Osteoblast (primary cell): ENCODE results near the gene LMAN2. TPM values are rescaled to one million over a fixed set of nuclear protein-coding genes. Genes with fewer than 3 reads are reported as not detected.
A peak's percentile ranks its signal among the peaks of the same experiment; 100 is the strongest.

ENCODE experiments used
- DNase-seq: peaks from one replicate; pipeline ENCODE4 v3.0.0; 2011; ENCODE audit warnings: low spot score, mixed read lengths; ENCODE audit not compliant: insufficient read length; ENCODE audit errors: missing footprints
- H2AFZ ChIP-seq: 2 replicates; pipeline ENCODE4 v1.6.0; 2011; ENCODE audit warnings: mild to moderate bottlenecking, low read length
- H3K27ac ChIP-seq: 2 replicates; pipeline ENCODE4 v1.5.1; 2011; ENCODE audit warnings: mild to moderate bottlenecking, low read depth, low read length, moderate library complexity
- H3K27me3 ChIP-seq: 2 replicates; pipeline ENCODE4 v1.6.0; 2012; ENCODE audit warnings: mild to moderate bottlenecking, control low read depth, inconsistent platforms, low read length, moderate library complexity; ENCODE audit not compliant: insufficient read depth
- H3K36me3 ChIP-seq: 2 replicates; pipeline ENCODE4 v1.5.1; 2011; ENCODE audit warnings: mild to moderate bottlenecking, low read length, control low read depth, moderate library complexity; ENCODE audit not compliant: insufficient read depth
- H3K4me1 ChIP-seq: 2 replicates; pipeline ENCODE4 v1.5.1; 2011; ENCODE audit warnings: mild to moderate bottlenecking, low read length, control low read depth, moderate library complexity; ENCODE audit not compliant: insufficient read depth
- H3K4me2 ChIP-seq: 2 replicates; pipeline ENCODE4 v1.6.0; 2011; ENCODE audit warnings: mild to moderate bottlenecking, low read length; ENCODE audit not compliant: insufficient read depth
- H3K4me3 ChIP-seq: fragments of 200-600 bp; sonication (generic); 3 replicates; pipeline ENCODE4 v1.5.1; 2012; ENCODE audit warnings: mild to moderate bottlenecking, low read length, inconsistent platforms; ENCODE audit not compliant: insufficient read depth
- H3K79me2 ChIP-seq: 2 replicates; pipeline ENCODE4 v1.6.0; 2012; ENCODE audit warnings: mild to moderate bottlenecking, low read length, control low read depth, inconsistent platforms; ENCODE audit not compliant: insufficient read depth
- H3K9me3 ChIP-seq: 2 replicates; pipeline ENCODE4 v1.5.1; 2011; ENCODE audit warnings: low read depth, low read length, control low read depth
- H4K20me1 ChIP-seq: 2 replicates; pipeline ENCODE4 v1.6.0; 2012; ENCODE audit warnings: mild to moderate bottlenecking, low read length, control low read depth; ENCODE audit not compliant: insufficient read depth
- total RNA-seq: library from RNA; depleted of rRNA; stranded (reverse); fragments of >200 nt; gene quantifications from 2 replicates; pipeline ENCODE4 v1.2.3, GENCODE V29; 2012
- TF ChIP-seq, protein P1 (sequence below): IDR thresholded peaks from 2 replicates; pipeline ENCODE4 v1.5.1; 2011; ENCODE audit warnings: mild to moderate bottlenecking, low read depth, low read length, moderate library complexity; ENCODE audit errors: extremely low read depth

Gene LMAN2
- total RNA-seq, 1 donor = 356 TPM

DNA sequence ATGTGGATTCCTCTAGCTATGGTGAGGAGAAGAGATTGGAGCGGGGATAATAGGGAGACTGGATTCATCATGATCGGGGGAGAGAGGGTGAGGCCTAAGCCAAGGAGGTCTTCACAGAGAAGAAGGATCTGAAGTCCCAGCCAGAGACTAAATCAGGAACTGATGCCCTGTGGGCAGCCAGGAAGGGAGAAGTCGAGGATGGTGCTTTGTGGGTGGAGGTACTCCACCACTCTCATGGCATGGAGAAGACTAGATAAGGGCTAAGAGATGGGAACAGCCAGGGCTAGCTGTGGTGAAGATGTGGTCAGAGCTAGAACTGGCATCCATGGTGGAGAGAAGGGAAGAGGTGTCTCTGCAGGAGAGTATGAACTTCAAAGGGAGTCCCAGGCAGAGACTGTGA, 3.2 kb upstream of the LMAN2 start:
- TF ChIP-seq, protein P1, sequence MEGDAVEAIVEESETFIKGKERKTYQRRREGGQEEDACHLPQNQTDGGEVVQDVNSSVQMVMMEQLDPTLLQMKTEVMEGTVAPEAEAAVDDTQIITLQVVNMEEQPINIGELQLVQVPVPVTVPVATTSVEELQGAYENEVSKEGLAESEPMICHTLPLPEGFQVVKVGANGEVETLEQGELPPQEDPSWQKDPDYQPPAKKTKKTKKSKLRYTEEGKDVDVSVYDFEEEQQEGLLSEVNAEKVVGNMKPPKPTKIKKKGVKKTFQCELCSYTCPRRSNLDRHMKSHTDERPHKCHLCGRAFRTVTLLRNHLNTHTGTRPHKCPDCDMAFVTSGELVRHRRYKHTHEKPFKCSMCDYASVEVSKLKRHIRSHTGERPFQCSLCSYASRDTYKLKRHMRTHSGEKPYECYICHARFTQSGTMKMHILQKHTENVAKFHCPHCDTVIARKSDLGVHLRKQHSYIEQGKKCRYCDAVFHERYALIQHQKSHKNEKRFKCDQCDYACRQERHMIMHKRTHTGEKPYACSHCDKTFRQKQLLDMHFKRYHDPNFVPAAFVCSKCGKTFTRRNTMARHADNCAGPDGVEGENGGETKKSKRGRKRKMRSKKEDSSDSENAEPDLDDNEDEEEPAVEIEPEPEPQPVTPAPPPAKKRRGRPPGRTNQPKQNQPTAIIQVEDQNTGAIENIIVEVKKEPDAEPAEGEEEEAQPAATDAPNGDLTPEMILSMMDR = no peak
- no peaks in the 10 kb centered on the region for H3K36me3 ChIP-seq
- H3K4me2 ChIP-seq = no peak overlapping the region
- no peaks in the 10 kb centered on the region for H3K9me3 ChIP-seq
- no peaks in the 10 kb centered on the region for H4K20me1 ChIP-seq
- DNase-seq = peak; percentile 86
- no peak overlapping the region for H3K27ac ChIP-seq
- H2AFZ ChIP-seq = no peak overlapping the region
- peaks cover 22% of the 10 kb centered on the region for H3K4me1 ChIP-seq
- H3K79me2 ChIP-seq = peaks cover 17% of the 10 kb centered on the region
- peaks cover 10% of the 10 kb centered on the region for H3K27me3 ChIP-seq
- H3K4me3 ChIP-seq = no peak overlapping the region

DNA sequence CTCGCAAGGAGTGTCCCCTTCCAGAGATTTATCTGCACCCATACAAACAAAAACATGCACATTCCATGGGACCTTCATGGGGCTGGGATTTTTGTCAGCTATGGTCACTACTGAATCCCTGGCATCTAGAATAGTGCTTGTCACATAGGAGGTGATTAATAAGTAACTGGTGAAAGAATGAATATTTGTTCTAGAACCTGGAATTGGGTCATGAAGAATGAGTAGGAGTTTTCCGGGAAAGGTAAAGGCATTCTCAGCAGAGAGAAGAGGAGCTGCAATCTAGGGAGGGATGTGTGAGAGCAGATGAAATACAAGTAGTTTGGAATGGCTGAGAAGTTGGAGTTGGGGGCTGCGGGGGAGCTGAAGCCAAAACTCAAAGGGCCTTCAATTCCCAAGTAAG, 2.8 kb upstream of the LMAN2 start:
- Histone ChIP-seq H3K36me3 (no peaks in the 10 kb centered on the region), H3K4me3 (no peak overlapping the region), H3K79me2 (peaks cover 21% of the 10 kb centered on the region), H3K4me2 (no peak overlapping the region), H3K27me3 (peaks cover 10% of the 10 kb centered on the region), H2AFZ (no peak overlapping the region), H3K27ac (no peak overlapping the region), H3K9me3 (no peaks in the 10 kb centered on the region), H4K20me1 (no peaks in the 10 kb centered on the region), H3K4me1 (peaks cover 23% of the 10 kb centered on the region)
- DNase-seq = no peak
- TF ChIP-seq, protein P1 = no peak

DNA sequence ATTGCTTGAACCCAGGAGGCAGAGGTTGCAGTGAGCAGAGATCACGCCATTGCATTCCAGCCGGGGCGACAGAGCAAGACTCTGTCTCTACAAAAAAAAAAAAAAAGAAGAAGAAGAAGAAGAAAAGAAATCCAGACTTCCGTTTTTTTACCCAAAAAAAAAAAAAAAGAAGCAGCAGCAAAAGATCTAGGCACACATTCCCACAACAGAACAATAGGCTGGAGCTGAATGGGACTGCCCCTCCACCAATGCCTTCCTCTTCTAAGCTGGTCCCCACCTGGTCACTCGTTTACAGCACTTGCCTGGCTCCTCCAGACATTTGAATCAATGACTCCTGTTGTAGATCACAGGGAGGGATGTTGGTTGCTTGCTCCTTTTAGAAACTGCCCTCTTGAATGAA, 1.6 kb upstream of the LMAN2 start:
- no peak overlapping the region for H3K4me3 ChIP-seq
- H3K79me2 ChIP-seq = peaks cover 32% of the 10 kb centered on the region
- TF ChIP-seq, protein P1 = no peak
- H3K27me3 ChIP-seq = peaks cover 3% of the 10 kb centered on the region
- no peaks in the 10 kb centered on the region for H3K9me3 ChIP-seq
- no peak overlapping the region for H2AFZ ChIP-seq
- DNase-seq = peak; percentile 73
- peaks cover 22% of the 10 kb centered on the region for H3K4me1 ChIP-seq
- H4K20me1 ChIP-seq = no peaks in the 10 kb centered on the region
- H3K36me3 ChIP-seq = peaks cover 3% of the 10 kb centered on the region
- H3K4me2 ChIP-seq = no peak overlapping the region
- H3K27ac ChIP-seq = no peak overlapping the region

DNA sequence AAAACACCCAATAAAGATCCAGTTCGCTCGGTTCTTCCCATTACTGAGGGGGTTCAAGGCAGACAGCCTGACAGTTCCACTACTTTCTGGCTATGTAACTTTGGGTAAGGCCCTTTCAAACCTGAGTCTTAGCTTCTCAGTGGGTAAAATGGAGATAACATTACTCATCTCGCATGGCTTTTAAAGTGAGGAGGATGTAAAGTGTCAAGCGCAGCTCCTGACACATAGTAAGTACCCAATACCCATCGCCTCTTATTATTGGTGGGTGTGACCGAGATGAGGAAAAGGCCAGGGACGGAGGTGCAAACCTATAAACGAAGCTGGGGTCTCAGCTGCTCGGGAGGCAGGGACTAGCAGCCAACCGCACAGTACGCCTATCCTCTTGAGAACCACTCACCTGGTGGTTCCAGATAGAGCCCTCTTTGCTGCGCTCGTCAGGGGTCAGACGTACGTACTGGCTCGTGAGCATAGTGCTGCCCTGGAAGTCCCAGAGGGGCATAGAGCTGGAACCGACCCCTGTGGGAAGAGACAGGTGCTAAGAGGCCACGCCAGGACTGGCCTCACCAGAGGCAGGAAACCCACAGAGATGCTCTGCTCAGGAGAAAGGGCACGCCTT, 584 bp downstream of the LMAN2 start:
- H3K4me2 ChIP-seq = peak overlapping the region; percentile 86
- DNase-seq = peak; percentile 52
- peak overlapping the region; percentile 97 for H3K27ac ChIP-seq
- peak overlapping the region; percentile 98 for H3K4me3 ChIP-seq
- H3K79me2 ChIP-seq = peaks cover 53% of the 10 kb centered on the region
- H3K36me3 ChIP-seq = peaks cover 6% of the 10 kb centered on the region
- no peaks in the 10 kb centered on the region for H3K9me3 ChIP-seq
- peak overlapping the region; percentile 99 for H2AFZ ChIP-seq
- H4K20me1 ChIP-seq = peaks cover 10% of the 10 kb centered on the region
- TF ChIP-seq, protein P1 = no peak
- H3K4me1 ChIP-seq = peaks cover 15% of the 10 kb centered on the region
- H3K27me3 ChIP-seq = no peaks in the 10 kb centered on the region
